Raji (cell line): ENCODE data around the gene ZNF770.

Source experiments
- POLR2A ChIP-seq: IDR thresholded peaks from 2 replicates; pipeline ENCODE4 v1.6.1; 2011; ENCODE audit warnings: low read depth, low read length, control low read depth; ENCODE audit not compliant: insufficient read depth

The ZNF770 gene, protein sequence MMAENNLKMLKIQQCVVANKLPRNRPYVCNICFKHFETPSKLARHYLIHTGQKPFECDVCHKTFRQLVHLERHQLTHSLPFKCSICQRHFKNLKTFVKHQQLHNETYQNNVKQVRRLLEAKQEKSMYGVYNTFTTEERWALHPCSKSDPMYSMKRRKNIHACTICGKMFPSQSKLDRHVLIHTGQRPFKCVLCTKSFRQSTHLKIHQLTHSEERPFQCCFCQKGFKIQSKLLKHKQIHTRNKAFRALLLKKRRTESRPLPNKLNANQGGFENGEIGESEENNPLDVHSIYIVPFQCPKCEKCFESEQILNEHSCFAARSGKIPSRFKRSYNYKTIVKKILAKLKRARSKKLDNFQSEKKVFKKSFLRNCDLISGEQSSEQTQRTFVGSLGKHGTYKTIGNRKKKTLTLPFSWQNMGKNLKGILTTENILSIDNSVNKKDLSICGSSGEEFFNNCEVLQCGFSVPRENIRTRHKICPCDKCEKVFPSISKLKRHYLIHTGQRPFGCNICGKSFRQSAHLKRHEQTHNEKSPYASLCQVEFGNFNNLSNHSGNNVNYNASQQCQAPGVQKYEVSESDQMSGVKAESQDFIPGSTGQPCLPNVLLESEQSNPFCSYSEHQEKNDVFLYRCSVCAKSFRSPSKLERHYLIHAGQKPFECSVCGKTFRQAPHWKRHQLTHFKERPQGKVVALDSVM

DNA sequence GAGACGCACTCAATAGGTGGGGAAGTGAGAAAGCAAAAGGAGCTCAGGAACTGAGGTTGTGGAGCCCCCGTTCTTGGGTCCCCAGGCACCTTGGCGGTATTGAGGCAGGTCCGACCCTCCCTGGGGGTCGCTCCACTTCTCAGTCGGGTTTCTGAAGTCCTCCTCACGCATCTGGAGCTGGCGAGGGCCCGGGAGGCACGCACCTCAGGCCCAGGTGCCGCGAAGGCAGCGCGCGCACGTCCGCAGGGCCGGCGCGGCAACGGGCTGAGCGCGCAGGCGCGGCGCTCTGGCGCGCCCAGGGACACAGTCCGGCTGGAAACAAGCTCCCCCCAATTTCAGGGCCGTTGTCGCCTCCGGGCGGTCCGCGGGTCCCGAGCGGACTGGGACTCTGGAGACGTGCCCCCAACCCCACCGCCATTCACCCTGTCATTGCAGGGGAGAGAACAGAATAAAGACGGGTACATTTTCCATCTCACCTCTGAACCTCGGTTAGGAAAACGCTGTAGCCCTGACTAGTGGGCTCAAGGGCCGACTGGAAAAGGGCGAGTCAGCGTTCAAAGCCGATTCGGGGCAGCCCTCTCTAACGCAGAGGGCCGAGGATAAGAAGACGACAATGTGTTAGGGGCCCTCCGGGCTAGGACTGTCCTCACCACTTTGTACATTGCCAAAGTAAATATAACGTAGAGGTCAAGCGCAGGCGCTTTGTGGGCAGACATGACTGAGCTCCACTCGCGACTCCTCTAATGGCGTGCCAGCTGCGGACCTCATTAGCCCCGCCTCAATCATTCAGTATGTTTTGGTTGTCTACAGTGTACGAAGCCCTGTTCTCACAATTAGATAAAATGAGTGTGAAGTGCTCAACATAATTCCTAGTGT lies at the start of gene ZNF770:
ZNF770 (minus strand) TSS at position 261 of the 876 bp plus-strand sequence. CDS start 4,853 bp downstream, outside the sequence.
- TF ChIP-seq POLR2A, result peak; percentile 92

DNA sequence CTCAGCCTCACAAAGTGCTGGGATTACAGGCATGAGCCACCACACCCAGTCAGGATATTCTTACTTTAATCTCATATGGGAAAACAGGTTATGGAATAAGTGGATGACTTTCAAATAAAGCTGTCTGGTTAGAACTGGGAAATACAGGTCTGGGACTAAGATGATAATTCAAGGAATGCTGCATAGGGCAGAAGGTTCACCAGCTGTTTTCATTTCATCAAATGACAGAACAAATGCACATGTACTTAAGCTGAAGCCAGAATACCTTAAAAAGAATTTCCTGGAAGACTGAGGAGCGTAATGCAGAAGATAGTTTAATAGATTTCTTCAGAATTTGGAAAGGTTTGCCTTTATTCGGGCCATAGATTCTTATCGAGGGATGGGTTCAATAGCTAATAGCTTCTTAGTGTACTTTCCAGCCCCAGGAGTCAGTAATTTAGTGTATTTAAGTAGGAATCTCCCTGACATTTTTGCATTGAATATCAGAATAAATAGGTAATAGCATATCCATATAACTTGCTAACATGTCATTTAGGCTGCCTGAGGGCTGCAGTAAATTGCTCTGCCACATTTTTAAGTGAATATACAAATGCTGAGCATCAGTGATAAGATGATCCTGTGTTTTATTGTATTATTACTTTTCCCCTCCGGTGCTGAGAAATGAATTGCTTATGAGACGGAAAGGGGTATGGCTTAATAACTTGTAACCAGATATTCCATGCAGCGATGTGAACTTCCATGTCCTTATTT lies 40.3 kb upstream of the ZNF770 start:
- TF ChIP-seq POLR2A, result no peak

DNA sequence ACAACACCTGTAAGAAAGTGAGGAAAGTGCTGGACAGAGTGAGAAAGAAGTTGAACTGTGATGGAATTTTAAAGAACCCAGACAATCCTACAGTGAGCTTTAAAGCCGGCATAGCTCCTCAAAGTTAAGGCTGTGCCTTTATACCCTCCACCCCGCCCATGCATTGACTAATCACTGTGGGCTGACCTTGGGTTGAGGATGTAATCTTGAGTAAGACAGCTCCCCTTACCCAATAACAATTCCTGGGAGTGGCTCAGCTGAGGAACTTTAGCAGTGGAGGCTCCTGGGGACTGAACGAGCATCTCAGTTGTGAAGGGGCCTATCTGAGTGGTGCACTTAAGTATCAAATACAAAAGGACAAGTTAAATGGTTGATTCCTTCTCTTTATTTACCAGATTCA lies 35.7 kb upstream of the ZNF770 start:
- no peak for TF ChIP-seq POLR2A

DNA sequence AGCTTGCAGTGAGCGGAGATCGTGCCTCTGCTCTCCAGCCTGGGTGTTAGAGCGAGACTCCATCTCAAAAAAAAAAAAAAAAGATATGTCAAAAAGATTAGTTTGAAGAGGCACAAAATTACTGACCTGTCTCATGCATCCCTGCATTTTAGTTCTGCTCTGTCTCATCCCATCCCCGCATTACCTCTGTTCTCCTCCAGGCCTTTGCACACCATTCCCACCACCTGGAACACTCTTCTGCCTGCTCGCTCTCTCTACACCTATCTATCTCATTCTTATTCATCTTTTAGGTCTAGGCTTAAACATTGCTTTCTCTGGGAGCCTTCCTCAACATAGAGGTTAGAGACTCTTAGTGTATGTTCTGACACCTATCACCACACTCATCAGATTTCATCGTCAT lies 32.9 kb upstream of the ZNF770 start:
- TF ChIP-seq POLR2A, result no peak

DNA sequence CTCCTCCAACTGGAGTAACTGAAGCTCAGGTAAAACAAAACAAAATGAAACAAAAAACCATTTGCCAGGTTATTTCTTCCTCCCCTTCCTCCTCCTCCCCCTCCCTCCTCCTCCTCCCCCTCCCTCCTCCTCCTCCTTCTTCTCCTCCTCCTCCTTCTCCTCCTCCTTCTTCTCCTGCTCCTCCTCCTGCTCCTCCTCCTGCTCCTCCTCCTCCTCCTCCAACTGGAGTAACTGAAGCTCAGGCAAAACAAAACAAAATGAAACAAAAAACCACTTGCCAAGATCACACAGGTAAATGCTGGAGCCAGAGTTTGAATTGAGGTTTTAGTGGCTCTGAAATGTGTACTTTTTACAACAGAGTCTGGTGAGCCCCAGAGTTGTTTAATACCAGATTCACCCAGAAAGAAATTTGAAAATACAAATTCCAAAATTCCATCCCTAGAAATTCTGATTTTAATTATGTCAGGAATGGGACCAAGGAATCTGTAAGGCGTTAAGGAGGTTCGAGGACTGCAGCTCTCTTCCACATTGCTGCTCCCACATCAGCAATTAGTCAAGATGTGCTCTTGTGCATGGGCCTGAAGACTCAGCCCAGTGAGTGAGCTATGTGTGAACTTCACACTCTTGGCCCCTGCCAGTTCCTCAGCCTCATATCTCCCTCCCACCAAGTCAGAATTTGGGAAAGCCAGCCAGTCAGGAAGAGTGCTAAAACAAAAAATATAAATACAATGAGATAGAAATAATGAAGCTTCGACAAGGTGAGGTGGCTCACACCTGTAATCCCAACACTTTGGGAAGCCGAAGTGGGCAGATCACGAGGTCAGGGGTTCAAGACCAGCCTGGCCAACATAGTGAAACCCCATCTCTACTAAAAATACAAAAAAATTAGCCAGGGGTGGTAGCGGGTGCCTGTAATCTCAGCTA lies 31.6 kb upstream of the ZNF770 start:
- no peak for TF ChIP-seq POLR2A

DNA sequence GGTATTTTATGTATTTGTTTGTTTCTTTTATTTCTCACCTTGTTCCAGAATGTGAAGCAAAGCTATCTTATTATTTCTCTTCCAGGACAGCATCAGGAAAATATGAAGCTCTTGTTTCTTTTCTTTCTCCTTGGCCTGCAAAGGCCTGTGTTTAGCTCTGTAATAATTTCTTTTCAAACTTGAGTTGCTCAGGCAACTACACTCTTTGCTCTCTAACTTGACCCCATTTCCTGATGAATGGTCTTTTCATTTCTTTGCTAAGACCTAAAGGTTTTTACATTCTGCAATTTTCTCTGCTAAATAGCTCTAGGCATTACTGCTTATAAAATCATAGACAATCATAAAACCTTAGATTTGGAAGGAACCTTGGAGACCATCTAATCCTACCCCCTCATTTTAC lies 26.2 kb upstream of the ZNF770 start:
- no peak for TF ChIP-seq POLR2A

- TF ChIP-seq POLR2A, result no peak
Measured at GRCh38 chr15:35013370-35013769, 25.3 kb upstream of the ZNF770 start.

GRCh38 chr15:35007397-35007796 lies 19.3 kb upstream of the ZNF770 start:
- no peak for TF ChIP-seq POLR2A

- no peak for TF ChIP-seq POLR2A
Measured at GRCh38 chr15:35005933-35006332, 17.8 kb upstream of the ZNF770 start.

DNA sequence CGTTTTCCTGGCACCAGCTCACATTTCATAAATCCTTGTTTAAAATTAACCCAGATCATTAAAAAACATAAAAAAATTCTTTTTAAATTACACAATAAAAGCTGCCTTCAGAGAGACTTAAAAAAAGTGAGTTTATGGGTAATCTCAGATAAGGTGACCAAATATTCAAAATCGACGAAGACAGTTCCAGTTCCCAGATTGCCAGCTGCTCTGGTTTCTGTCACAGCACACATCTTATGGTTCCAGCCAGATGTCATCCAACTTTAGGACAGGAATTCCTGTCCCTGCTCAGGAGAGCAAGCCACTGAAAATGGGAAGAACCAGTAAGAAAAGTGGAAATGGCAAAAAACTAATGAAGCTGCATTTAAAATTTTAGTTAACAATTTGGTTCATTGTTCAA lies 15.8 kb upstream of the ZNF770 start:
- no peak for TF ChIP-seq POLR2A

DNA sequence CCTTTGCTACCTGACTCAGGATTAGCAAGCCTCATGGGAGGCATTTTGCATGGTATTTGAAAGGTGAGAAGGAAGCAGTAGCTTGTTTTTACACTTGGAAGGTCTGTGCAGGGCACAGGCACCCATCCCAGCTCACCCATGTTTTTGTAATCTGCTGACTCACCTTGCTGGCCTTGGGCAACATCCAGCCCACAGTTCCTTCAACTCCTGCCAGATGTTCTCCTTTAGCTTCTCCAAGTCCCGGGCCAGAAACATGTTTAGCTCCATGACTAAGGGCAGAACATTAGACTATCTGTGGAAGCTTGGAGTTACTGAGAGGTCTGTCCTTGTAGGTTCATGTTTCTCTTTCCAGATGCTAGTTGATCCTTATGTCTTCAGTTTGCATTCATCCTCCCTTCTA lies 12.4 kb upstream of the ZNF770 start:
- no peak for TF ChIP-seq POLR2A

DNA sequence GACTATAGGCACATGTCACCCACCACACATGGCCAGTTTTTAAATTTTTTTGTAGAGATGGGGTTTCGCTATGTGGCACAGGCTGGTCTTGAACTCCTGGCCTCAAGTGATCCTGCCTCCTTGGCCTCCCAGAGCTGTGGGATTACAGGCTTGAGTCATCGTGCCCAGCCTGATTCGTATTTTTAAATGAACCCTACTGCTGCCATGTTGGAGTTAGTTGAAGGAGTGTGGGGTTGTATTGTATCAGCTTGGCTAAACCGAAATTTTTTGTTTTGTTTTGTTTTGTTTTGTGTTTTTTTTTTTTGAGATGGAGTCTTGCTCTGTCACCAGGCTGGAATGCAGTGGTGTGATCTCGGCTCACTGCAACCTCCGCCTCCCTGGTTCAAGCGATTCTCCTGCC lies 11.8 kb upstream of the ZNF770 start:
- no peak for TF ChIP-seq POLR2A

DNA sequence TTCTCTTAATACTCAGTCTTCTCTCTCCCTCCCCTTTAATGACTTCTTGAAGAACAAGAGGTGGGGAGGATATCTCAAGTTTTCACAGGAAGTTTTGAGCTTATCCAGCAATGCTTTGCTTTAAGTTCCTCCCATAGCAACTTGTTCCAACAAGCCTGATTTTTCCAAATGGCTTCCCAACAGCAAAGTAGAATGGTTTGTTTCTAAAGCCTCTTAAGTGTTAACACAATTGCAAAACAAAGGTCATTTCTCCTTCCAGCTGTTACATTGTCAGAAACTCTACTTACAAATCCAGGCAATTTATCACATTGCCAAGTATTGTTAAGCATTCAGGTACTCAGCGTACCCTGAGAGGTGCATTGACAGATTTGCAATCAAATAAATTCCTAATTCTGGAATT lies 6.8 kb upstream of the ZNF770 start:
- TF ChIP-seq POLR2A, result no peak

DNA sequence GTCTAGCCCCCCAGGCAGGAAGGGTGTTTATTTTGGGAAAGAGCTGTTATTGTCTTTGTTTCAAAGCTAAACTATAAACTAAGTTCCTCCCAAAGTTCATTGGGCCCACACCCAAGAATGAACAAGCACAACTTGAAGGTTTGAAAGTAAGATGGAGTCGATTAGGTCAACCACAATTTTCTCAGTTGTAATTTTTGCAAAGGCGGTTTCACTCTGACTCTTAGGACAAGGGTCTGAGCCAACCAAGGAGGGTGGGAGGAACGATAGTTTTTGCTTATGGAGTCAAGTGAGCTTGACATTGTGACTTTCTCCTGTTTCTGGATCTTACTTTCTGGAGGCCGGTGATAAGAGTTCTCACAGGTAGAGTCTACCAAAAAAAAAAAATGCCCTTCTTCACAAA lies 5.8 kb upstream of the ZNF770 start:
- TF ChIP-seq POLR2A, result no peak
